ENCODE data around the gene SMIM35. TPM values are rescaled to one million over a fixed set of nuclear protein-coding genes. Genes with fewer than 3 reads are reported as not detected.
"Not testable (repeated sequence)": the region's sequence is repeated elsewhere in the genome, so short reads cannot be mapped to it uniquely, and the experiment has no call there.

The SMIM35 gene
- polyA plus RNA-seq, 4 donors = 0.07 to 0.35 (median 0.10) TPM; not detected in 1

- no peak for DNase-seq (ENCODE audit: low read depth in 4 of 4, low spot score in 3 of 4)
Measured at GRCh38 chr11:118082880-118083552, 3.7 kb downstream of the SMIM35 start.

- no peak for DNase-seq (ENCODE audit: low read depth in 4 of 4, low spot score in 3 of 4)
Measured at GRCh38 chr11:118081241-118081958, 5.4 kb downstream of the SMIM35 start.

- DNase-seq (ENCODE audit: low read depth in 4 of 4, low spot score in 3 of 4) = no peak
Measured at GRCh38 chr11:118080296-118080695, 6.5 kb downstream of the SMIM35 start.

DNA sequence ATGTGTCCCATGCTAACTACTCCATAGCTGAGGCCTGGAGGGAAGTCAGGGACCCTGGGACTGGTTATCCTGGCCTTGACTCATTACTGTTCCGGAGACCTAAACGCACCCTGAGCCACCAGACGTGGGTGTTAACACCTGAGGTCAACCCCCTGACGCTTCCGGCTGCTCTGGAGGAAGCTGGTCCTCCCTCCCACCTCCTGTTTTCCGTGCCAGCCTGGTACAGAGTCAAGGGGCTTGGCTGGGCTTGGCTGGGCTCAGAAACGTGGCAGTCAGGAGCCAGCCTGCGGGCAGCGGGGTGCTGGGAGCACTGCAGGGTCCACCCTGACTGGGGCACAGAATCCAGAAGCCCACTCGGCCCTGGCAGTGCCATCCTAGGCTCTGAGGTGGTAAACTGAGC lies 7.3 kb downstream of the SMIM35 start:
- no peak for DNase-seq (ENCODE audit: low read depth in 4 of 4, low spot score in 3 of 4)

GRCh38 chr11:118078911-118079411 lies 7.8 kb downstream of the SMIM35 start:
- peak in 3 of 4 donors; percentile 45 to 62 (median 48) for DNase-seq (ENCODE audit: low read depth in 4 of 4, low spot score in 3 of 4)

DNA sequence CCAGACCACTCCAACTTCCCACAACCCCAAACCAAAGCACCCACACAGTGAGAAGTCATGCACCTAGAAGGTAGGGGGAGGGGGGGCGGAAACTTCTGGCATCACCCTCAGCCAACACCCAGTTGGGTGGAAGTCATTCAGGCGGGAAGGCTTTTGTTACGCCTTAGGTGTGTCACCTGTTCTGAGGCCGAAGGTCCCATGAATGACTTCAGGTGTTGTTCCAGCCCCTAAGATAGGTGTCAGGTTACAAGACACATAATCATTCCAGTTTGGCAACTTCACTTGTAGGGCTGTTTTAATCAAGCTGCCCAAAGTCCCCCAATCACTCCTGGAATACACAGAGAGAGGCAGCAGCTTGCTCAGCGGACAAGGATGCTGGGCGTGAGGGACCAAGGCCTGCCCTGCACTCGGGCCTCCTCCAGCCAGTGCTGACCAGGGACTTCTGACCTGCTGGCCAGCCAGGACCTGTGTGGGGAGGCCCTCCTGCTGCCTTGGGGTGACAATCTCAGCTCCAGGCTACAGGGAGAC lies 9.9 kb downstream of the SMIM35 start, which contains the start of gene TMPRSS4:
Gene TMPRSS4, plus strand, starts transcription at position 325 of the 528 bp plus-strand sequence. CDS start 225 bp downstream, outside the sequence.
- peak; percentile 33 to 60 (median 50) for DNase-seq (ENCODE audit: low read depth in 4 of 4, low spot score in 3 of 4)

- DNase-seq (ENCODE audit: low read depth in 4 of 4, low spot score in 3 of 4) = no peak
Measured at GRCh38 chr11:118074785-118075184, 12.0 kb downstream of the SMIM35 start.

DNA sequence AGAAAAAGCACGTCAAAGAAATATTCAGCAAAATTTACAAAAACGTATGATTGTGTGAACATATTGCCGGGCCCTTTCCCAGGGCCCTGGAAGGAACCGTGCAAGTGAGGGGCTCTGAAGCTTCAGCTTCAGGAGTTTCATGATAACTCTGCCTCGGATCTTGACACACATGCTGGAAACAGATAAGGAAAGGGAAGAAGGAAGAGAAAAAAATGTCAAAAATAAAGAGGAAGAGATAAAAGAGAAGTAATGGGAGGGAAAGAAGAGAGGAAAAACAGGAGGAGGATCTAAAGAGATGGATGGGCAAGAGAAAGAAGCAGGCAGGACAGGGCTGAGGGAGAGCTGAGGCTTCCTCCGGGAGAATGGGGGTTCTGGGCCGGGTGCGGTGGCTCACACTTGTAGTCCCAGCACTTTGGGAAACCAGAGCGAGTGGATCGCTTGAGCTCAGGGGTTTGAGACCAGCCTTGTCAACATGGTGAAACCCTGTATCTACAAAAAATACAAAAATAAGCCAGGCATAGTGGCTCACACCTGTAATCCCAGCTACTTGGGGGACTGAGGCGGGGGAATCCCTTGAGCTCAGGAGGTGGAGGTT lies 12.6 kb downstream of the SMIM35 start:
- no peak for DNase-seq (ENCODE audit: low read depth in 4 of 4, low spot score in 3 of 4)

- no peak for DNase-seq (ENCODE audit: low read depth in 4 of 4, low spot score in 3 of 4)
Measured at GRCh38 chr11:118073554-118073953, 13.2 kb downstream of the SMIM35 start.

DNA sequence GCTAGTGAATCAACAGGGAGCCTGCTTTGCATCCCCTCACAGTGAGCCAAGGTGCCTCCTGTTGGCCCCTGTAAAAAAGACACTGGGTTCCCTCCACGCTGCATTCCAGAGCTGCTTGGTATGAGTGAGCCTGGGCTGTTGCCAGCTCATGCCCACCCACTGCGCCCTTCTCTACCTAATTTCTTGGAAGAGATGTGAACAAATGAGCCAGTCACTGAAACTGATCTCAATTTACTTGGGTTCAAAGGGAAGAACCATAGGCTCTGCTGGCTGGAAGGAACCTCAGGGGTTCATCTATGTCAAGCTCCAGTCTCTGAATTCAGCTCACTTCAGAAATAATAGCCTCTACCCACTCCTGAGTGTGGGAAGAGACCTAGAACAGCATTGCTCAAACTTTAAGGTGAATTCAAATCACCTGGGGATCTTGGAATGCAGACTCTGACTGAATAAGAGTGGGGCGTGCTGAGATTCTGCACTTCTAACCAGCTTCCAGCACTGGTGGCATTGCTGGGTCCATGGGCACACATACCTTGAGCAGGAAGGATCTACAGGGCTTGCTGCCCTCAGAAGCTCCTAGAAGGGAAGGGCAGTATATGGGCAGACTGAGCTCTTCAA lies 15.2 kb downstream of the SMIM35 start:
- DNase-seq (ENCODE audit: low read depth in 4 of 4, low spot score in 3 of 4) = no peak

- no peak for DNase-seq (ENCODE audit: low read depth in 4 of 4, low spot score in 3 of 4)
Measured at GRCh38 chr11:118068945-118069612, 17.7 kb downstream of the SMIM35 start.

DNA sequence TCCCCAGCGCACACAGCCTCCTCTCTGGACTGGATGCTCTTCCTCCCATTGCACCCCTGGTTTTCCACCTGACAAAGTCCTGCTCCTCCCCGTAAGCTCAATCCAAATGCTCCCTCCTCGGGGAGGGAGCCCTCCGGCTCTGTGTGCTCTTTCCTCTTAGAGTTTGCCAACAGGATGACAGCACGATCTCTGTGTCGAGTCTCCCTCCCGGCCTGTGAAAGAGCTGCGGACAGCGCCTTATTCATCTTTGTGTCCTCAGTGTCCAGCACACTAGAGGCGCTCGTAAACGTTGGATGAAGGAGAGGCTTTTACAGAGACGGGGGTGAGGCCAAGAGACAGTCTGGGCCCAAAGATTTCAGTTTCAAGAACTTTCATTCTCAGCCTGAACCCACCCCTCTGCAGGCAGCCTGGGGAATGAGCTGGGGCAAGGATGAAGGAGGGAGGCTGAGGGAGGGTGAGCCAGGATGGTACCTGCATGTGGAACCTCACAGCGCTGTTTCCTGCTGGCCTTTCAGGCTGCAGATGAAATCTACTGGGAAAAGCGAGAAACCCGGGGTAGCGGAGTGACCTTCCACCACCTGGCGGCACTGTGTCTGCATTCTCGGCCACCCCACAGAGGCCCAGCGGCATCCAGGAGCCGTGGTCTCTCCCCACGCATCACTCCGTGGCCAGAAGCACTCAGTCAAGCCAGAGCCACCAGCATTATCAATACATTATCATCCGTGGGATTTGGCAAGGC lies 18.4 kb downstream of the SMIM35 start:
- DNase-seq (ENCODE audit: low read depth in 4 of 4, low spot score in 3 of 4) = no peak

DNA sequence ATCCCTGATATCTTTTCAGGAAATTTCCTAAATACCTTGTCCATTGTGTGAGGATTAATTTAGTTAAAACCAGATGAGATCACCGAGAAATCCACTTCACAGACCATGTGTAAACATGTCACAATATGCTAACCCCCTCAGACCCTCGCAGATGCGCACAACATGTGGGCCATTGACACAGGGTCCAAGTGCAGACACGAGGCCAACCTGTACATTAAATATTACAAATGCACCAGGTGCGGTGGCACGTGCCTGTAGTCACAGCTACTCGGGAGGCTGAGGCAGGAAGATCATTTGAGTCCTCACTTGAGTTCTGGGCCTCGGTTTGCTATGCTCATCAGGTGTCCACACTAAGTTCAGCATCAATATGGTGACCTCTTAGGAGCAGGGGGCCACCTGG lies 19.8 kb downstream of the SMIM35 start:
- DNase-seq (ENCODE audit: low read depth in 4 of 4, low spot score in 3 of 4) = no peak

GRCh38 chr11:118065384-118065783 lies 21.4 kb downstream of the SMIM35 start:
- DNase-seq (ENCODE audit: low read depth in 4 of 4, low spot score in 3 of 4) = no peak

DNA sequence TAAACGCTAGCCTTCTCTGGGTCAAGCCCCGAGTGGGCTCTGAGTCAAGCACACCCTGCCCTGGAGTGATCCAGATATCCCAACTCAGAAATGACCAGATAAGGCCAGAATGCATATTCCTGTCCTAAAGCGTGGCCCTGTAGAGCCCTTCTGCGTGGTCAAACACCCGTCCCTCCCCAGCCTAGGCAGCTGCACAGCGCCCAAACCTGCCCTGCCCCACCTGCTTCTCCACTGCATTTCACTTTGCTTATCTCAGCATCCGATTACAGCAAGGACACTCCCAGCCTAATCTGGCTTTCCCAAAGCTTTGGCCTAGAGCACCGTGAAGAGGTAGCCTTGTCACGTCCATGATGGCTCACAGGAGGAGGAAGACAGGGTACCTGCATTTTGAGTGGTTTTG lies 21.8 kb downstream of the SMIM35 start:
- no peak for DNase-seq (ENCODE audit: low read depth in 4 of 4, low spot score in 3 of 4)

DNA sequence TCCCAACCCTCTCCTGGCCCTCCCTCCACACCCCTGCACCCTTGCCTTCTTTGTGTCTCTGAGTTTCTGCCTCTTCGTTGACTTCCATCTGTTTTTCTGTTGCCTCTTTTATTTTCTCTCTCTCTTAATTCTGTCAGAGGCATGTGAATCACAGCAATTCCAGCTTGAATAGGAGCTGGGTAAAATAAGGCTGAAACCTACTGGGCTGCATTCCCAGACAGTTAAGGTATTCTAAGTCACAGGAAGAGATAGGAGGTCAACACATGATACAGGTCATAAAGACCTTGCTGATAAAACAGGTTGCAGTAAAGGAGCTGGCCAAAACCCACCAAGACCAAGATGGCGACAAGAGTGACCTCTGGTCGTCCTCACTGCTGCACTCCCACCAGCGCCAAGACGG lies 24.1 kb downstream of the SMIM35 start:
- not testable (repeated sequence) for DNase-seq (ENCODE audit: low read depth in 4 of 4, low spot score in 3 of 4)

DNA sequence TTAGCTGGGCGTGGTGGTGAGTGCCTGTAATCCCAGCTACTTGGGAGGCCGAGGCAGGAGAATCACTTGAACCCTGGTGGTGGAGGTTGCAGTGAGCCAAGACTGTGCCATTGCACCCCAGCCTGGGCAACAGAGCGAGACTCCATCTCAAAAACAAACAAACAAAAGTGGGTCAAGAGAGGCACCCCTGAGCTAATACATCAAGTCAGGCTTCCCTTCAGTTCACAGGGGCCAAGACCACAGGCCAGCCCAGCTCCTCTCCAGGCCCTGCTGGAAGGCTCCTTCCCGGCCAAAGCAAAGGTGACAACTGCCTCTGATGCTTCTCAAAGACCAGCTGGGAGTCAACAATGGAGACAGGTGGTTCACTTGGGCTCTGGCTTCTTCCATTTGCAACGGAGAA lies 24.6 kb downstream of the SMIM35 start:
- DNase-seq (ENCODE audit: low read depth in 4 of 4, low spot score in 3 of 4) = not testable (repeated sequence)

DNA sequence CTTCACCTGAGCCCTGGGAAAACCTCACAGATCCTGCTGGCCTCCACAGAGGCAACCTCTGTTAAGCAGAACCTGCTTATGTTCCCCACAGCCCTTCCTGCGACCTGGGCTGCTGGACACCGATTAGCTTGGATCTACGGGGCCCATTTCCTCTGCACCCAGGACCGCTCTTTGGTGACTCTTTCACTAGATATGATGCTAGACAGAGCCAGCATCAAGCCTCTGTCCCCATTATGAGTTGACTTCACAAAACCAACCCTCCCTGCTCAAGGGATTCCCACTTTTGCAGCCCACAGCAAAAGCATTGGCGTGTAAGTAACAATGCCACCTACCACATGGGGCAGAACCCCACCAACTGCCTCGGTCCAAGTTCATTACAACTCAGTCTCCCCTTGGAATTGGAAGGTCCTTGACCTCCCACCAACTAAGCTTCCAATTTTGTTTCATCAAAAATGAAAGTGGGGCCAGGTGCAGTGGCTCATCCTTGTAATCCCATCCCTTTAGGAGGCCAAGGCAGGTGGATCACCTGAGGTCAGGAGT lies 25.1 kb downstream of the SMIM35 start:
- no peak for DNase-seq (ENCODE audit: low read depth in 4 of 4, low spot score in 3 of 4)

GRCh38 chr11:118060869-118061268 lies 25.9 kb downstream of the SMIM35 start:
- no peak for DNase-seq (ENCODE audit: low read depth in 4 of 4, low spot score in 3 of 4)

All from left renal pelvis (tissue), 4 donors.